NCI-H82 treated with DMSO at 0.1 percent for 48 hours (cell line): ENCODE data around the gene YPEL4.

Experiments
- DNase-seq: peaks from one replicate; lab custom pipeline; 2025; ENCODE audit not compliant: unreplicated experiment; lab: John Stamatoyannopoulos, UW

Gene YPEL4

GRCh38 chr11:57596266-57596885, 53.3 kb downstream of the YPEL4 start:
- no peak for DNase-seq
